Measurements from ENCODE around the gene PMS1.

The PMS1 gene

DNA sequence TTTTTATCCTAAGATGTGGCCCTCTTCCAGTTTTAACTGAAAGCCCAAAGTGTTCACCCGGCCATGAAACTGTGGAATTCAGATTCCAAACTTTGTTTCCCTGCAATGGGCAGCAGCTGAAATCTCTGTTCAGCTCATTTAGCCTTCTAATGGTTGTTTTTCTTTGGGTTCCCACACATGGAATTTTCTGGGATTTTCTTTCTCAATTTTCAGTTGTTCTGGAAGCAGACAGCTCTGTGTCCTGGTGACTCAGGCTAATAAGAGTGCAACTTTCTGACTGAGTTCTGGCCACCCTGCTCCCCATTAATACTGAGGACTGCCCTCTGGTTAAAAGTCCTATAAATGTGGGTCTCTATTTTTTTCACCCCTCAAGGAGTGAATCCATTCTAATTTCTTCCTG is 78.5 kb downstream of the PMS1 start:
- no peak overlapping the region for H3K4me3 ChIP-seq (ENCODE audit: low read depth, low read length)
- DNase-seq (ENCODE audit: low read depth), result no peak
- TF ChIP-seq, protein P1, sequence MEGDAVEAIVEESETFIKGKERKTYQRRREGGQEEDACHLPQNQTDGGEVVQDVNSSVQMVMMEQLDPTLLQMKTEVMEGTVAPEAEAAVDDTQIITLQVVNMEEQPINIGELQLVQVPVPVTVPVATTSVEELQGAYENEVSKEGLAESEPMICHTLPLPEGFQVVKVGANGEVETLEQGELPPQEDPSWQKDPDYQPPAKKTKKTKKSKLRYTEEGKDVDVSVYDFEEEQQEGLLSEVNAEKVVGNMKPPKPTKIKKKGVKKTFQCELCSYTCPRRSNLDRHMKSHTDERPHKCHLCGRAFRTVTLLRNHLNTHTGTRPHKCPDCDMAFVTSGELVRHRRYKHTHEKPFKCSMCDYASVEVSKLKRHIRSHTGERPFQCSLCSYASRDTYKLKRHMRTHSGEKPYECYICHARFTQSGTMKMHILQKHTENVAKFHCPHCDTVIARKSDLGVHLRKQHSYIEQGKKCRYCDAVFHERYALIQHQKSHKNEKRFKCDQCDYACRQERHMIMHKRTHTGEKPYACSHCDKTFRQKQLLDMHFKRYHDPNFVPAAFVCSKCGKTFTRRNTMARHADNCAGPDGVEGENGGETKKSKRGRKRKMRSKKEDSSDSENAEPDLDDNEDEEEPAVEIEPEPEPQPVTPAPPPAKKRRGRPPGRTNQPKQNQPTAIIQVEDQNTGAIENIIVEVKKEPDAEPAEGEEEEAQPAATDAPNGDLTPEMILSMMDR (IDR thresholded peaks at IDR 0.05; ENCODE audit: insufficient read depth, low read depth, low read length, missing control alignments), result no peak

DNA sequence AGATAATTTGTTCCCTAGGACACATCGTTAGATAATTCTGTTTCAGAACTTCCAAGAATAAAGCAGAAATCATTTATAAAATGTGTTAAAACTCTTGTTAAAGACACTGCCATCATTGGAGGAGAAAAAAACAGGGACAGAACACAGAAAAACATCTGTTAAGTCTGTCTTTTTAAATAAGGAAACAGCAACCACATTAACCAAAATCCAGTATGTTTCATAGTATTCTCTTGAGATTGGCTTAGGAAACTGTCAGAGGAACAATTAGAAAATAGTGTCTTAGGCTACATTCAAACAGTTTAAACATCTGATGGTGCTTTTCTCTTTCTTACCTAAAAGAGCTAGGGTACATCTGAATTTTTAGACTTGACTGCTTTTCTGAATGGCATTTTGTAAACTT is 81.6 kb downstream of the PMS1 start:
- H3K4me3 ChIP-seq (ENCODE audit: low read depth, low read length), result no peak overlapping the region
- TF ChIP-seq, protein P1 (IDR thresholded peaks at IDR 0.05; ENCODE audit: insufficient read depth, low read depth, low read length, missing control alignments), result no peak
- no peak for DNase-seq (ENCODE audit: low read depth)

DNA sequence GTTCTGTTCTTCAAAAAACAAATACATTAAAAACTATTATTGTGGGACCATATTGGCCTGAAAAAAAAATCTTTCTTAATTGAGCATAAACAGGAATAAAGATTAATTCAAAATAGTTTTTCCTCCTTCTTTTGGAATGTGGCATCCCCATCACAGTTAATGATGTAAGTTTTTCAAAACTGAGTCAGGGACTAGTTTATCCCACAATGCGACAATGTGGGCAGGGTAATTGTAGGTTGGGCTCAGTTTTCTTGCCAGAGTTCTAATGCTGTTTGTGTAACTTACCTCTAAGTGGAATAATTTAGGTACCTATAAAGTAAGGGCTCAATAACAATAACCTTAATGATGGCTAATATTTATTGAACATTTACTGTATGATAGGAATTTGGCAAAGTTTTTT is 82.0 kb downstream of the PMS1 start:
- H3K4me3 ChIP-seq (ENCODE audit: low read depth, low read length), result no peak overlapping the region
- TF ChIP-seq, protein P1 (IDR thresholded peaks at IDR 0.05; ENCODE audit: insufficient read depth, low read depth, low read length, missing control alignments), result no peak
- DNase-seq (ENCODE audit: low read depth), result no peak

DNA sequence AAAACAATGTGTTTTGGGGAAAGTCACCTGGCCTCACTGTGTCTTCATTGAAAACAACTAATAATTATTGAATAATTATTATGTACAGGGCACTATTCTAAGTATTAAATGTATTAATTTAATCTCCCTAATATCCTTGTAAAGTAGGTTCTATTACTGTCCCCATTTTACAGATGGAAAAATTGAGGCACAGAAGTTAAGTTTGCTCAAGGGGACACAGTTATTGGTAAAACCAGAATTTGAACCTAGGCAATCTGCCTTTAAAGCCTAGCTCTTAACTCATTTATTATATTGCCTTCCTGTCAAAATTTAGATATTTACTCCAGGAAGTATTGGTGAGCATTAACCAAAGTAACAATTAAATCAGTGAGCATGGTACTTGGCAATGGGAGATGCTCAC is 84.6 kb downstream of the PMS1 start:
- TF ChIP-seq, protein P1 (IDR thresholded peaks at IDR 0.05; ENCODE audit: insufficient read depth, low read depth, low read length, missing control alignments), result no peak
- DNase-seq (ENCODE audit: low read depth), result no peak
- H3K4me3 ChIP-seq (ENCODE audit: low read depth, low read length), result no peak overlapping the region

DNA sequence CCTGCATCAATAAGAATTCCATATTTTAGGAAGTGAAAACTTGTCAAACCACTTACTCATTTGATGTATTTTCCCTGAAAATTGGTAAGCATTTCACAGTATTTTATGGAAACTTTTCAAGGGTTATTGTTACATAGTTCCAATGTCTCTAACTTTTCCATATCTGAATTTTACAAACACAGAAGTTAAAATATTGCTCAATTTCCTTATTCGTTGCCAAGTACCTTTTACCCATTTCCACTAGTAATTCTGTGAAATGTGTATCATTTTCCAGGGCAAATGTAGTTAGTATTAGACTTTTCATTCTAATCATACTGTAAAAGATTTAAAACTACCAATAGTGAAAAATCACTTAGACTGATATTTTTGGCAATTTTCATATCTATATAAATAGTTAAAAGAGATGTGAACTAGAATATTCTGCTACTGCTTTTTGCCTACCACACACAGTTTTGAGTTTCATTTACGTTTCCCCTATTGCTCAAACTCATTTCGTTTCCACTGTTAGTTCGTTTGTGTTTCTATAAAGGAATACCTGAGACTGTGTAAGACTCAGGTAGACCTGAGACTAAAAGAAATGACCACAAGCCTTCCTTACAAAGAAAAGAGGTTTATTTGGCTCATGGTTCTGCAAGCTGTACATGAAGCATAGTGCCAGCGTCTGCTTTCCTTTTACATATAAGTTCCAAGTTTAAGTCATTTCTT is 86.3 kb downstream of the PMS1 start:
- TF ChIP-seq, protein P1 (IDR thresholded peaks at IDR 0.05; ENCODE audit: insufficient read depth, low read depth, low read length, missing control alignments), result no peak
- peak; percentile 35 for DNase-seq (ENCODE audit: low read depth)
- no peak overlapping the region for H3K4me3 ChIP-seq (ENCODE audit: low read depth, low read length)

DNA sequence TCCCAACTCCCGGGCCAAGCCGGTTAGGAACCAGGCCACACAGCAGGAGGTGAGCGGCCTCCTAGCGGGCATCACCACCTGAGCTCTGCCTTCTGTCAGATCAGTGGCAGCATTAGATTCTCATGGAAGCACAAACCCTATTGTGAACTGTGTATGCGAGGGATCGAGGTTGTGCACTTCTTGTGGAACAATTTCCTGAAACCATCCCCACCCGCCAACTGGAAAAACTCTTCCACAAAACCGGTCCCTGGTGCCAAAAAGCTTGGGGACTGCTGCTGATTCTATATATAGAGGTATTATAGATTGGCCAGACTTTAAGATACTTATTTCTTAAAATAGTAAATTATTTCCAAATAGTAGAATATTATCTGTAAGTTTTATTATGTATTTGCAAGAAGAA is 89.4 kb downstream of the PMS1 start:
- TF ChIP-seq, protein P1 (IDR thresholded peaks at IDR 0.05; ENCODE audit: insufficient read depth, low read depth, low read length, missing control alignments), result no peak
- DNase-seq (ENCODE audit: low read depth), result no peak
- no peak overlapping the region for H3K4me3 ChIP-seq (ENCODE audit: low read depth, low read length)

Data from GM12865 (cell line).